ENCODE data around the gene CPLX1. TPM values are rescaled to one million over a fixed set of nuclear protein-coding genes. Genes with fewer than 3 reads are reported as not detected.
"Not testable (repeated sequence)": the region's sequence is repeated elsewhere in the genome, so short reads cannot be mapped to it uniquely, and the experiment has no call there.

The CPLX1 gene
- total RNA-seq, 2 experiments from 2014 or later = 0.21 to 0.25 TPM

DNA sequence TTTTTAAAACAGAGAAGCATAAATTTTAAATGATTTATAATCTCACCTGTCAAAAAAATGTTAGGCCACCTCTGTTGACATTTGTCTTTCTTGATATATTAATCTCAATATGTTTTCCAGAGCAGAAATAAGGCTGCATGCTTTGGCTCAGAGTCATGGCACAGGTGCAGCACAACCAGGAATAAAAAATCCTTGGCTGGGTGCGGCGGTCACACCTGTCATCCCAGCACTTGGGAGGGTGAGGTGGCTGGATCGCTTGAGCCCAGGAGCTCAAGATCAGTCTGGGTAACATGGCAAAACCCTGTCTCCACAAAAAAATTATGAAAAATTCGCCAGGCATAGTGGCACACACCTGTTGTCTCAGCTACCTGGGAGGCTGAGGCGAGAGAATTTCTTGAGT lies 18.1 kb downstream of the CPLX1 start:
- POLR2A ChIA-PET = interaction anchor here (0.6 kb wide), 1 partner anchor 623 kb away, joined by 3 read pairs; no protein-coding TSS in a partner anchor
- Histone ChIP-seq H4K20me1 (ENCODE audit: insufficient read depth, low read length) (no peaks in the 10 kb centered on the region), H3K27ac (ENCODE audit: low read depth, low read length, poor library complexity, severe bottlenecking) (no peak overlapping the region), H3K4me2 (ENCODE audit: low read length) (no peak overlapping the region), H3K79me2 (ENCODE audit: insufficient read depth, low read depth, low read length) (no peaks in the 10 kb centered on the region), H2AFZ (ENCODE audit: low read length) (no peak overlapping the region), H3K4me1 (ENCODE audit: insufficient read depth, low read length, poor library complexity, severe bottlenecking) (no peaks in the 10 kb centered on the region), H3K36me3 (ENCODE audit: insufficient read depth, low read length) (no peaks in the 10 kb centered on the region), H3K4me3 (ENCODE audit: low read depth, low read length, poor library complexity, severe bottlenecking) (no peak overlapping the region), H3K9me2 (ENCODE audit: insufficient read depth, low read length) (no peaks in the 10 kb centered on the region), H3K9me3 (ENCODE audit: low read length) (0 out of 2 replicates have a peak, but pooled peaks cover 12% of the 10 kb centered on the region)
- TF ChIP-seq, protein P1, sequence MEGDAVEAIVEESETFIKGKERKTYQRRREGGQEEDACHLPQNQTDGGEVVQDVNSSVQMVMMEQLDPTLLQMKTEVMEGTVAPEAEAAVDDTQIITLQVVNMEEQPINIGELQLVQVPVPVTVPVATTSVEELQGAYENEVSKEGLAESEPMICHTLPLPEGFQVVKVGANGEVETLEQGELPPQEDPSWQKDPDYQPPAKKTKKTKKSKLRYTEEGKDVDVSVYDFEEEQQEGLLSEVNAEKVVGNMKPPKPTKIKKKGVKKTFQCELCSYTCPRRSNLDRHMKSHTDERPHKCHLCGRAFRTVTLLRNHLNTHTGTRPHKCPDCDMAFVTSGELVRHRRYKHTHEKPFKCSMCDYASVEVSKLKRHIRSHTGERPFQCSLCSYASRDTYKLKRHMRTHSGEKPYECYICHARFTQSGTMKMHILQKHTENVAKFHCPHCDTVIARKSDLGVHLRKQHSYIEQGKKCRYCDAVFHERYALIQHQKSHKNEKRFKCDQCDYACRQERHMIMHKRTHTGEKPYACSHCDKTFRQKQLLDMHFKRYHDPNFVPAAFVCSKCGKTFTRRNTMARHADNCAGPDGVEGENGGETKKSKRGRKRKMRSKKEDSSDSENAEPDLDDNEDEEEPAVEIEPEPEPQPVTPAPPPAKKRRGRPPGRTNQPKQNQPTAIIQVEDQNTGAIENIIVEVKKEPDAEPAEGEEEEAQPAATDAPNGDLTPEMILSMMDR (conservative IDR thresholded peaks at IDR 0.05; ENCODE audit: low read length) = no peak
- no peak for TF ChIP-seq EZH2phosphoT487 (IDR thresholded peaks at IDR 0.05; ENCODE audit: borderline replicate concordance, low read depth, low read length)
- CTCF ChIA-PET (ENCODE audit: unreplicated experiment) = no interaction called here
- BruUV-seq (replicated peaks) = no TSS peak
- intact Hi-C loops (cut with micrococcal nuclease; ENCODE audit: unreplicated experiment) = no loop called here
- DNase-seq (ENCODE audit: low spot score) = no peak

DNA sequence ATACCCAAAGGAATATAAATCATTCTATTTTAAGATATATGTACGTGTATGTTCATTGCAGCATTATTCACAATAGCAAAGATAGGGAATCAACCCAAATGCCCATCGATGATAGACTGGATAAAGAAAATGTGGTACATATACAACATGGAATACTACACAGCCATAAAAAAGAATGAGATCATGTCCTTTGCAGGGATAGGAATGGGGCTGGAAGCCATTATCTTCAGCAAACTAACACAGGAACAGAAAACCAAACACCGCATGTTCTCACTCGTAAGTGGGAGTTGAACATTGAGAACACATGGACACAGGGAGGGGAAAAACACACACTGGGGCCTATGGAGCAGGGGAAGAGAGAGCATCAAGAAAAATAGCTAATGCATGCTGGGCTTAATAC lies 18.9 kb downstream of the CPLX1 start:
- DNase-seq (ENCODE audit: low spot score); H3K9me2 ChIP-seq (ENCODE audit: insufficient read depth, low read length); CTCF ChIA-PET (ENCODE audit: unreplicated experiment); H3K4me1 ChIP-seq (ENCODE audit: insufficient read depth, low read length, poor library complexity, severe bottlenecking); H3K36me3 ChIP-seq (ENCODE audit: insufficient read depth, low read length); intact Hi-C loops (cut with micrococcal nuclease; ENCODE audit: unreplicated experiment); H4K20me1 ChIP-seq (ENCODE audit: insufficient read depth, low read length); H3K79me2 ChIP-seq (ENCODE audit: insufficient read depth, low read depth, low read length); H3K4me3 ChIP-seq (ENCODE audit: low read depth, low read length, poor library complexity, severe bottlenecking); H3K27ac ChIP-seq (ENCODE audit: low read depth, low read length, poor library complexity, severe bottlenecking); H2AFZ ChIP-seq (ENCODE audit: low read length); BruUV-seq (replicated peaks); H3K4me2 ChIP-seq (ENCODE audit: low read length): not testable (repeated sequence)
- POLR2A ChIA-PET = interaction anchor here (0.8 kb wide), 1 partner anchor 9 kb away, joined by 6 read pairs; no protein-coding TSS in a partner anchor
- peaks cover 15% of the 10 kb centered on the region; the same call in 1 of the 2 replicates for H3K9me3 ChIP-seq (ENCODE audit: low read length)

DNA sequence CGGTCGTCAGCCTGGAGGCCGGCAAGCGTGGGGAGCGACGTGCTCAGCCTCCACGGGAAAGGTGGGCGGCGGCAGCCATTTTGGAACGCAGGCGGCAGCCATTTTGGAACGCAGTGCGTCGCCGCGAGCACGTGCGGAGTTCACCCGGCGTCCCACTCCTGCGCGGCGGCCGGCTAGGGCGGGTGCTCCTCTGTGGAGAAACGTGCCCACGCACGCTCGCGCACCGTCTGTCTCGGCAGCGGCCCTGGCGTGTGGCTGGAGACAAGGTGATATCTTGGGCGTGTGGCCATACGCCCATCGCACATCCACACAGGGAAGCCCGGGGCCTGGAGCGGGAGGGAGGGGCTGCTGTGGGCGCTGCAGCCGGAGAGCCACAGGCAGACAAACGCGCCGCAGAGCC lies 21.1 kb downstream of the CPLX1 start:
- Histone ChIP-seq H3K9me2 (ENCODE audit: insufficient read depth, low read length) (no peaks in the 10 kb centered on the region), H3K79me2 (ENCODE audit: insufficient read depth, low read depth, low read length) (no peaks in the 10 kb centered on the region), H3K4me1 (ENCODE audit: insufficient read depth, low read length, poor library complexity, severe bottlenecking) (no peaks in the 10 kb centered on the region), H3K9me3 (ENCODE audit: low read length) (peaks cover 22% of the 10 kb centered on the region; the same call in 1 of the 2 replicates), H2AFZ (ENCODE audit: low read length) (no peak overlapping the region), H3K27ac (ENCODE audit: low read depth, low read length, poor library complexity, severe bottlenecking) (no peak overlapping the region), H3K4me2 (ENCODE audit: low read length) (no peak overlapping the region), H3K4me3 (ENCODE audit: low read depth, low read length, poor library complexity, severe bottlenecking) (no peak overlapping the region), H3K36me3 (ENCODE audit: insufficient read depth, low read length) (peaks cover 5% of the 10 kb centered on the region; the same call in 1 of the 2 replicates), H4K20me1 (ENCODE audit: insufficient read depth, low read length) (no peaks in the 10 kb centered on the region)
- no peak for DNase-seq (ENCODE audit: low spot score)
- ChIA-PET CTCF (ENCODE audit: unreplicated experiment) (no interaction called here), POLR2A (interaction anchor here (0.7 kb wide), 1 partner anchor 11 kb away, joined by 3 read pairs; no protein-coding TSS in a partner anchor)
- intact Hi-C loops (cut with micrococcal nuclease; ENCODE audit: unreplicated experiment) = no loop called here
- BruUV-seq (replicated peaks) = no TSS peak
- no peak for TF ChIP-seq EZH2phosphoT487 (IDR thresholded peaks at IDR 0.05; ENCODE audit: borderline replicate concordance, low read depth, low read length)
- TF ChIP-seq, protein P1 (conservative IDR thresholded peaks at IDR 0.05; ENCODE audit: low read length) = no peak
